Epithelial cell of esophagus (primary cell): ENCODE data around the gene DCAF10.
"Not testable (repeated sequence)": the region's sequence is repeated elsewhere in the genome, so short reads cannot be mapped to it uniquely, and the experiment has no call there.

Experiments
- DNase-seq: peaks from one replicate; pipeline ENCODE4 v3.0.0; 2010; ENCODE audit warnings: low read depth
- H3K4me3 ChIP-seq: 2 replicates; pipeline ENCODE4 v1.5.1; 2011; ENCODE audit warnings: mild to moderate bottlenecking, low read length, control low read depth
- TF ChIP-seq, protein P1 (sequence below): IDR thresholded peaks from 2 replicates; pipeline ENCODE4 v1.5.1; 2011; ENCODE audit warnings: low read depth, mild to moderate bottlenecking, low read length, control low read depth, inconsistent platforms; ENCODE audit not compliant: insufficient read depth; ENCODE audit errors: missing control alignments

Gene DCAF10

DNA sequence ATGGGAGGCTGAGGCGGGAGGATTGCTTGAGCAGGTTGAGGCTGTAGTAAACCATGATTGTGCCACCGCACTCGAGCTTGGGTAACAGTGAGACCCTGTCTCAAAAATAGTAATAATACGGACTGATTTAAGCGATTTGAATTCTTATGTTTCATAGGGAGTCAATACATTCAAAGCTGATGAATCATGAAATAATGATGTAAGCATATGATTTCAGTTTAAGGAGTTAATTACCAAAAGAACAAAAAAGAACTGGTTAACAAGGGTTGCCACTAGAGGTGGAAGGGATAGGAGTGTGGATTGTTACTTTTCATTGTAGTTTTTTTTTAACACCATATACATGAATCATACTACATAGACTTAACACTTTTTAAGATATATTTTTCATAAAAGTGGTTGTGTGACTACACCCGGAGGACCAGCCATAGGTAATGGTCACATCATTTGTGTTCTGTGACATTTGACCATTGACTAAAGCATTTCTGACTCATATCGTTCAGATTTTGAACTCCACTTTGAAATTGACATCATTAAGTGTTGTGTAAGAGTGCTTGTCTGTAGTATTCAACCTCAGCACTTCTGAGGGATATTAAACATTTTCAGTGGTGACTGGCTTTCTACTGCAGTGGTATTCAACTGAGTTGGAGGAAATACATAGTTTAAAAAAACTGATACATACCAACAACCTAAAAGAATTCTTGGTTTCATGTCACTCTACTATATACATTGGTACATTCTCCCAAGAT lies 40.0 kb upstream of the DCAF10 start:
- TF ChIP-seq, protein P1, sequence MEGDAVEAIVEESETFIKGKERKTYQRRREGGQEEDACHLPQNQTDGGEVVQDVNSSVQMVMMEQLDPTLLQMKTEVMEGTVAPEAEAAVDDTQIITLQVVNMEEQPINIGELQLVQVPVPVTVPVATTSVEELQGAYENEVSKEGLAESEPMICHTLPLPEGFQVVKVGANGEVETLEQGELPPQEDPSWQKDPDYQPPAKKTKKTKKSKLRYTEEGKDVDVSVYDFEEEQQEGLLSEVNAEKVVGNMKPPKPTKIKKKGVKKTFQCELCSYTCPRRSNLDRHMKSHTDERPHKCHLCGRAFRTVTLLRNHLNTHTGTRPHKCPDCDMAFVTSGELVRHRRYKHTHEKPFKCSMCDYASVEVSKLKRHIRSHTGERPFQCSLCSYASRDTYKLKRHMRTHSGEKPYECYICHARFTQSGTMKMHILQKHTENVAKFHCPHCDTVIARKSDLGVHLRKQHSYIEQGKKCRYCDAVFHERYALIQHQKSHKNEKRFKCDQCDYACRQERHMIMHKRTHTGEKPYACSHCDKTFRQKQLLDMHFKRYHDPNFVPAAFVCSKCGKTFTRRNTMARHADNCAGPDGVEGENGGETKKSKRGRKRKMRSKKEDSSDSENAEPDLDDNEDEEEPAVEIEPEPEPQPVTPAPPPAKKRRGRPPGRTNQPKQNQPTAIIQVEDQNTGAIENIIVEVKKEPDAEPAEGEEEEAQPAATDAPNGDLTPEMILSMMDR, result no peak
- peak; percentile 58 for DNase-seq

DNA sequence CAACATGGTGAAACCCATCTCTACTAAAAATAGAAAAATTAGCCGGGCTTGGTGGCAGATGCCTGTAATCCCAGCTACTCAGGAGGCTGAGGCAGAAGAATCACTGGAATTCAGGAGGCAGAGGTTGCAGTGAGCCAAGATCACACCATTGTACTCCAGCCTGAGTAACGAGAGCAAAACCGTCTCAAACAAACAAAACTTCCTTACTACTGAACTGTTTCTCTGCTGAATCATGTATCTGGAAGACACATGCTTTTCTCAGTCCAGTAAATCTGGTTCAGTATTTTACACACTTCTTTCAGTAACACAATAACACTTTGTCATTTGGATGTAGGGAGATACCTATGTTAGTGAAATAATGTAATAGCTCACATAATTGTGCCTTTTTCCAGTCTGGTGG lies 39.1 kb upstream of the DCAF10 start:
- TF ChIP-seq, protein P1, result no peak
- peak; percentile 44 for DNase-seq
- H3K4me3 ChIP-seq, result no peak overlapping the region

More for the DNA sequence above, 40.0 kb upstream of the DCAF10 start:
- no peak overlapping the region for H3K4me3 ChIP-seq

DNA sequence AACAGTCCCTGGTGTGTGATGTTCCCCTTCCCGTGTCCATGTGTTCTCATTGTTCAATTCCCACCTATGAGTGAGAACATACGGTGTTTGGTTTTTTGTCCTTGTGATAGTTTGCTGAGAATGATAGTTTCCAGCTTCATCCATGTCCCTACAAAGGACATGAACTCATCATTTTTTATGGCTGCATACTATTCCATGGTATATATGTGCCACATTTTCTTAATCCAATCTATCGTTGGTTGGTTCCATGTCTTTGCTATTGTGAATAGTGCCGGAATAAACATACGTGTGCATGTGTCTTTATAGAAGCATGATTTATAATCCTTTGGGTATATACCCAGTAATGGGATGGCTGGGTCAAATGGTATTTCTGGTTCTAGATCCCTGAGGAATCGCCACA lies 35.3 kb upstream of the DCAF10 start:
- H3K4me3 ChIP-seq, DNase-seq: not testable (repeated sequence)

DNA sequence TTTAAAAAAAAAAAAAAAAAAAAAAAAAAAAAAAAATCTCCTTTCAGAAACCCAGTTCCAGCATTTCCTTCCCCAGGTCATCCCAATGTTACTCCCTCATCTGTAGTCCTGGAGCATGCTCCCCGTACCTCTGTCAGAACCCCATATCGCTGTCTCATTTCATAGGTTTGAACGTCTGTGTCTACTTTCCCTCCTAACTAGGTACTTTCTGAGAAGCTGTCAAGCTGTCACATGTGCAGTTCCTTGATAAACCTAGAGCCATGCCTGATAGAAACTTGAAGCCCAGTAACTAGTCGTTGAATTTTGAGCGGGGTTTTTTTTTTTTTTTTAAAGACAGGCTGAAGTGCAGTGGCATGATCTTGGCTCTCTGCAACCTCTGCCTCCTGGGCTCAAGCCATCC lies 31.3 kb upstream of the DCAF10 start:
- DNase-seq, result no peak
- H3K4me3 ChIP-seq, result no peak overlapping the region
- TF ChIP-seq, protein P1, result no peak

DNA sequence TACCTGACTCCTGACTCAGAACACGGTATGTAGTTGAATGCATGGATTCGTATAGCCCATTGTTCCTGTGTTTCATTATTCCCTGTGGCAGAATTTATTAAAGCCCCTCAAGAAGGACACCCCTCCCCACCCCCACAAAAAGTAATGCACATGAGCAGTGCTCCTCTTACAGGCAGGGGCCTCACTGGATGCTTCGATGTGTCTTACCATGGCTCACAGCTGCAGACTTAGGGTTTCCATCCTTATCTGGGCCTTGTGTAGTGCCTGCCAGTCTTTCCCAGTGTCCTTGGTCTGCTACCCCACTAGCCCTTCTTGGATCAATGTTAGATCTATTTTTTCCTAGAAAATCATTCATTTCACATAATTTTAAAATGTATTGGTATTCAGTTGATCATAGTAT lies 30.6 kb upstream of the DCAF10 start:
- no peak for DNase-seq
- H3K4me3 ChIP-seq, result no peak overlapping the region
- TF ChIP-seq, protein P1, result no peak

DNA sequence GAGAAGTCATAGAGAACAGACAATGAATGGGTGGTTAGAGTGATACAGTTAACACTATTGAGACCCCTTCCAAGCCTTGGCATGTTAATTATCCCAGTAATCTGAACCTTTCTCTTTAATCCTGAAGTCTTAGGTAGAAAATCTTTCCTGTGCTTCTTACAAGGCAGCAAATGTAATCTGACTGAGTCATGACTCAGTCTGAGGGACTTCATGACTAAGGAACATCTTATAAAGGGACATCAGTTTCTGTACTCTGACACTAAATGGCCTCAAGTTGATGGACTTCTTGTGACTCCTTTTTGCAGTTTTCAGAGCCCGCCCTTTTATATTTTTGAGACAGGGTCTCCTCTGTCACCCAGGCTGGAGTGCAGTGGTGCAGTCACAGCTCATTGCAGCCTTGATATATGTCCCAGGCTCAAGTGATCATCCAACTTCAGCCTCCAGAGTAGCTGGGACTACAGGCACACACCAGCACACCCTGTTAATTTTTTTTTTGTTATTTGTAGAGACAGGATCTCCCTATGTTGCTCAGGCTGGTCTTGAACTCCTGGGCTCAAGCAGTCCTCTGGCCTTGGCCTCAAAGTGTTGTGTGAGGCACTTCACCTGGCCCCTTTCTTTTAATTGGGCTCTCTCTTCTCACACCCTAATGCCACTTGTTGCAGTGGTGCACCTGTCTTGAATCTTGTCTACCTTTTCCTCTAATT lies 25.2 kb upstream of the DCAF10 start:
- H3K4me3 ChIP-seq, result no peak overlapping the region
- peak; percentile 23 for DNase-seq
- TF ChIP-seq, protein P1, result no peak

DNA sequence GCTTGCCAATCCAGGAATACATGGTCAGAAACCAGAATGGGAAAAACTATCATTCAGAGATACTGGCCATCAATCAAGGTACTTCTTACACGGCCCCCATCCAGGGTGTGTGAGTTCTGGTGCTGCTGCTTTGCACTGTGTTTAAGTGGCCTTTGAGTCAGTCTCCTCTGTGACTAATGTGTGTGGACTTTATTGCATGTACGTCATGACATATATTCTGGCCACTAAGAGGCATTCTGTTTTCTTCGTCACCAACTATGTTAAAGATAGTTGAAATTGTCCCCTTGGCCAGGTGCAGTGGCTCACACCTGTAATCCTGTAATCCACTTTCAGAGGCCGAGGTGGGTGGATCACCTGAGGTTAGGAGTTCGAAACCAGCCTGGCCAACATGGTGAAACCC lies 24.3 kb upstream of the DCAF10 start:
- H3K4me3 ChIP-seq, result no peak overlapping the region
- TF ChIP-seq, protein P1, result no peak
- peak; percentile 36 for DNase-seq
